Measurements from ENCODE around the gene ABLIM2.

GRCh38 chr4:7955393-7955792, 203.2 kb downstream of the ABLIM2 start:
- TF ChIP-seq CTCF (IDR thresholded peaks at IDR 0.05 in 4 of 5, conservative IDR thresholded peaks at IDR 0.05 in 1 of 5) (no peak), POLR2A (IDR thresholded peaks at IDR 0.05) (no peak)

Data from gastrocnemius medialis (tissue), 4 donors.